WTC11 (cell line): ENCODE data around the gene KLHL29.

Experiments used
- CBFB ChIP-seq: sonication (generic); formaldehyde crosslinking; IDR thresholded peaks from 2 replicates; pipeline ENCODE4 v1.8.1; 2022; ENCODE audit warnings: mild to moderate bottlenecking, low read depth, missing genetic modification reagents
- FOXJ3 ChIP-seq: sonication (generic); formaldehyde crosslinking; IDR thresholded peaks from 2 replicates; pipeline ENCODE4 v1.9.0; 2021; ENCODE audit warnings: missing genetic modification reagents, mild to moderate bottlenecking, borderline replicate concordance
- MXD4 ChIP-seq: fragments of 250-450 bp; sonication (Bioruptor Pico); IDR thresholded peaks from 2 replicates; pipeline ENCODE4 v1.8.0; 2021; ENCODE audit warnings: mild to moderate bottlenecking, moderate library complexity, borderline replicate concordance
- NFATC4 ChIP-seq: fragments of 250-450 bp; sonication (Bioruptor Pico); IDR thresholded peaks from 2 replicates; pipeline ENCODE4 v1.9.0; 2021; ENCODE audit warnings: mild to moderate bottlenecking
- NR2C2 ChIP-seq: sonication (generic); formaldehyde crosslinking; IDR thresholded peaks from 2 replicates; pipeline ENCODE4 v1.8.0; 2022; ENCODE audit warnings: mild to moderate bottlenecking, missing genetic modification reagents
- ZBTB21 ChIP-seq: sonication (generic); formaldehyde crosslinking; IDR thresholded peaks from 2 replicates; pipeline ENCODE4 v1.8.1; 2023; ENCODE audit warnings: mild to moderate bottlenecking, missing genetic modification reagents, borderline replicate concordance
- TF ChIP-seq, protein P1 (sequence below): fragments of 200-600 bp; IDR thresholded peaks from 2 replicates; pipeline ENCODE4 v1.8.0; 2022; ENCODE audit warnings: antibody characterized with exemption
- TF ChIP-seq, protein P2 (sequence below): sonication (generic); formaldehyde crosslinking; IDR thresholded peaks from 2 replicates; pipeline ENCODE4 v1.8.0; 2022; ENCODE audit warnings: mild to moderate bottlenecking, missing genetic modification reagents
- TF ChIP-seq, protein P3 (sequence below): sonication (generic); formaldehyde crosslinking; IDR thresholded peaks from 2 replicates; pipeline ENCODE4 v1.8.1; 2023; ENCODE audit warnings: mild to moderate bottlenecking, missing genetic modification reagents, moderate library complexity
- TF ChIP-seq, protein P4 (sequence below): sonication (generic); formaldehyde crosslinking; IDR thresholded peaks from 2 replicates; pipeline ENCODE4 v1.8.1; 2022; ENCODE audit warnings: mild to moderate bottlenecking, moderate library complexity, missing genetic modification reagents

DNA sequence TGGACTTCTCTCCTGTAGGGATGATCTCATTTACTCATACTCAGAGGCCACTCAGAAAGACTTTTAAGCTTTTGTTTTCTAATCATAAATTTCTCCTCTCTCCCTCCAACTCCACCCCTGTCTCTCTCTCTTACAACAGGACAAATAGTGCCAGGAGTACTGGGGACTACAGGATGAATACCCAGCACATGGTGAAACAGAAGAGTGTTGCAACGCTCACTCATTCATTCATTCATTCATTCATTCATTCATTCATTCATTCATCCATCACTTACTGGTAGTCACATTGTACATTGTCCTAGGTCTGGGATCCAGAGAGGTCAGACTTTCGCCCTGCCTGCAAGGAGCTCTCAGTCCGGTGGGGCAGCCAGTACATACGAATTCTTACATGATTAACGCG is 97.6 kb downstream of the KLHL29 start:
- TF ChIP-seq, protein P1, sequence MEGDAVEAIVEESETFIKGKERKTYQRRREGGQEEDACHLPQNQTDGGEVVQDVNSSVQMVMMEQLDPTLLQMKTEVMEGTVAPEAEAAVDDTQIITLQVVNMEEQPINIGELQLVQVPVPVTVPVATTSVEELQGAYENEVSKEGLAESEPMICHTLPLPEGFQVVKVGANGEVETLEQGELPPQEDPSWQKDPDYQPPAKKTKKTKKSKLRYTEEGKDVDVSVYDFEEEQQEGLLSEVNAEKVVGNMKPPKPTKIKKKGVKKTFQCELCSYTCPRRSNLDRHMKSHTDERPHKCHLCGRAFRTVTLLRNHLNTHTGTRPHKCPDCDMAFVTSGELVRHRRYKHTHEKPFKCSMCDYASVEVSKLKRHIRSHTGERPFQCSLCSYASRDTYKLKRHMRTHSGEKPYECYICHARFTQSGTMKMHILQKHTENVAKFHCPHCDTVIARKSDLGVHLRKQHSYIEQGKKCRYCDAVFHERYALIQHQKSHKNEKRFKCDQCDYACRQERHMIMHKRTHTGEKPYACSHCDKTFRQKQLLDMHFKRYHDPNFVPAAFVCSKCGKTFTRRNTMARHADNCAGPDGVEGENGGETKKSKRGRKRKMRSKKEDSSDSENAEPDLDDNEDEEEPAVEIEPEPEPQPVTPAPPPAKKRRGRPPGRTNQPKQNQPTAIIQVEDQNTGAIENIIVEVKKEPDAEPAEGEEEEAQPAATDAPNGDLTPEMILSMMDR, result no peak
- TF ChIP-seq, protein P2, sequence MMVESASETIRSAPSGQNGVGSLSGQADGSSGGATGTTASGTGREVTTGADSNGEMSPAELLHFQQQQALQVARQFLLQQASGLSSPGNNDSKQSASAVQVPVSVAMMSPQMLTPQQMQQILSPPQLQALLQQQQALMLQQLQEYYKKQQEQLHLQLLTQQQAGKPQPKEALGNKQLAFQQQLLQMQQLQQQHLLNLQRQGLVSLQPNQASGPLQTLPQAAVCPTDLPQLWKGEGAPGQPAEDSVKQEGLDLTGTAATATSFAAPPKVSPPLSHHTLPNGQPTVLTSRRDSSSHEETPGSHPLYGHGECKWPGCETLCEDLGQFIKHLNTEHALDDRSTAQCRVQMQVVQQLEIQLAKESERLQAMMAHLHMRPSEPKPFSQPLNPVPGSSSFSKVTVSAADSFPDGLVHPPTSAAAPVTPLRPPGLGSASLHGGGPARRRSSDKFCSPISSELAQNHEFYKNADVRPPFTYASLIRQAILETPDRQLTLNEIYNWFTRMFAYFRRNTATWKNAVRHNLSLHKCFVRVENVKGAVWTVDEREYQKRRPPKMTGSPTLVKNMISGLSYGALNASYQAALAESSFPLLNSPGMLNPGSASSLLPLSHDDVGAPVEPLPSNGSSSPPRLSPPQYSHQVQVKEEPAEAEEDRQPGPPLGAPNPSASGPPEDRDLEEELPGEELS (CRISPR knock-in tag), result no peak
- TF ChIP-seq CBFB (CRISPR knock-in tag), result no peak
- TF ChIP-seq, protein P3, sequence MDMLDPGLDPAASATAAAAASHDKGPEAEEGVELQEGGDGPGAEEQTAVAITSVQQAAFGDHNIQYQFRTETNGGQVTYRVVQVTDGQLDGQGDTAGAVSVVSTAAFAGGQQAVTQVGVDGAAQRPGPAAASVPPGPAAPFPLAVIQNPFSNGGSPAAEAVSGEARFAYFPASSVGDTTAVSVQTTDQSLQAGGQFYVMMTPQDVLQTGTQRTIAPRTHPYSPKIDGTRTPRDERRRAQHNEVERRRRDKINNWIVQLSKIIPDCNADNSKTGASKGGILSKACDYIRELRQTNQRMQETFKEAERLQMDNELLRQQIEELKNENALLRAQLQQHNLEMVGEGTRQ, result no peak
- no peak for TF ChIP-seq MXD4 (CRISPR knock-in tag)
- TF ChIP-seq NFATC4 (CRISPR knock-in tag), result no peak
- TF ChIP-seq FOXJ3 (CRISPR knock-in tag), result no peak
- no peak for TF ChIP-seq ZBTB21 (CRISPR knock-in tag)
- TF ChIP-seq, protein P4, sequence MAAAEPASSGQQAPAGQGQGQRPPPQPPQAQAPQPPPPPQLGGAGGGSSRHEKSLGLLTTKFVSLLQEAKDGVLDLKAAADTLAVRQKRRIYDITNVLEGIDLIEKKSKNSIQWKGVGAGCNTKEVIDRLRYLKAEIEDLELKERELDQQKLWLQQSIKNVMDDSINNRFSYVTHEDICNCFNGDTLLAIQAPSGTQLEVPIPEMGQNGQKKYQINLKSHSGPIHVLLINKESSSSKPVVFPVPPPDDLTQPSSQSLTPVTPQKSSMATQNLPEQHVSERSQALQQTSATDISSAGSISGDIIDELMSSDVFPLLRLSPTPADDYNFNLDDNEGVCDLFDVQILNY (CRISPR knock-in tag), result no peak
- no peak for TF ChIP-seq NR2C2 (CRISPR knock-in tag)
